HepG2 (cell line): ENCODE results near the gene ACP1. TPM values are rescaled to one million over a fixed set of nuclear protein-coding genes. Genes with fewer than 3 reads are reported as not detected.

Experiments
- FOXK2 ChIP-seq: fragments of 450-650 bp; IDR thresholded peaks from 2 replicates; pipeline ENCODE4 v1.6.1; 2016
- NAIF1 ChIP-seq: sonication (generic); formaldehyde crosslinking; IDR thresholded peaks from 2 replicates; pipeline ENCODE4 v1.5.0; 2020; ENCODE audit warnings: mild to moderate bottlenecking, missing genetic modification reagents, borderline replicate concordance
- SALL2 ChIP-seq: sonication (generic); formaldehyde crosslinking; IDR thresholded peaks from 2 replicates; pipeline ENCODE4 v1.8.1; 2023; ENCODE audit warnings: mild to moderate bottlenecking, missing genetic modification reagents, inconsistent platforms
- SIN3A ChIP-seq: IDR thresholded peaks from 2 replicates; pipeline ENCODE4 v1.6.1; 2011; ENCODE audit warnings: low read depth, mild to moderate bottlenecking, control low read depth, low read length, borderline replicate concordance
- SMAD1 ChIP-seq: sonication (generic); formaldehyde crosslinking; IDR thresholded peaks from 2 replicates; pipeline ENCODE4 v1.4.0; 2020; ENCODE audit warnings: missing genetic modification reagents, low read depth, mild to moderate bottlenecking, borderline replicate concordance
- TGIF2 ChIP-seq: IDR thresholded peaks from 2 replicates; pipeline ENCODE4 v1.6.1; 2016; ENCODE audit warnings: control low read depth, missing compliant biosample characterization
- ZBTB20 ChIP-seq: sonication (generic); formaldehyde crosslinking; IDR thresholded peaks from 2 replicates; pipeline ENCODE4 v1.8.1; 2023; ENCODE audit warnings: missing genetic modification reagents, low read depth, mild to moderate bottlenecking, borderline replicate concordance
- ZKSCAN1 ChIP-seq: fragments of 150-350 bp; IDR thresholded peaks from 2 replicates; pipeline ENCODE4 v1.6.1; 2014; ENCODE audit warnings: low read length
- ZNF713 ChIP-seq: sonication (generic); formaldehyde crosslinking; IDR thresholded peaks from 2 replicates; pipeline ENCODE4 v1.4.0; 2020; ENCODE audit warnings: mild to moderate bottlenecking, missing genetic modification reagents
- ZNF737 ChIP-seq: sonication (generic); formaldehyde crosslinking; IDR thresholded peaks from 2 replicates; pipeline ENCODE4 v1.5.0; 2020; ENCODE audit warnings: missing genetic modification reagents, mild to moderate bottlenecking, borderline replicate concordance
- ZZZ3 ChIP-seq: sonication (generic); formaldehyde crosslinking; IDR thresholded peaks from 2 replicates; pipeline ENCODE4 v1.4.0; 2020; ENCODE audit warnings: missing genetic modification reagents, mild to moderate bottlenecking, borderline replicate concordance
- polyA plus RNA-seq, 8 experiments: library from polyadenylated mRNA; depleted of rRNA in 3 of 8; stranded (reverse) in 7 of 8; unstranded in 1 of 8; fragments of >200 nt; fragmentation: Illumina TruSeq in 4 of 8; extraction: Trizol in 4 of 8; gene quantifications; 2 replicates each; pipeline versions ENCODE4 v1.2.1 to v1.2.3, GENCODE V29; 2011 to 2016; ENCODE audit warnings: low read depth in 4 of 8, missing spikeins in 1 of 8, mixed read lengths in 1 of 8; ENCODE audit not compliant: insufficient read depth in 1 of 8
- total RNA-seq, 5 experiments: library from RNA; depleted of rRNA; stranded (reverse); fragments of >200 nt; fragmentation: Illumina TruSeq; extraction: Trizol; gene quantifications; 2 replicates each; pipeline ENCODE4 v1.2.3, GENCODE V29; 2016; ENCODE audit warnings: low read depth in 1 of 5
- TF ChIP-seq, protein P1 (sequence below): sonication (generic); formaldehyde crosslinking; IDR thresholded peaks from 2 replicates; pipeline ENCODE4 v1.5.0; 2020; ENCODE audit warnings: missing genetic modification reagents, mild to moderate bottlenecking, borderline replicate concordance
- TF ChIP-seq, protein P2 (sequence below), 2 experiments: fragments of 450-650 bp in 1 of 2; sonication (generic) in 1 of 2; formaldehyde crosslinking; IDR thresholded peaks; 2 replicates each; pipeline versions ENCODE4 v1.5.0 to v1.8.0; 2020 to 2022; ENCODE audit warnings: mild to moderate bottlenecking in 1 of 2, missing genetic modification reagents in 1 of 2
- TF ChIP-seq, protein P3 (sequence below): IDR thresholded peaks from 2 replicates; pipeline ENCODE4 v1.4.0; 2020; ENCODE audit warnings: mild to moderate bottlenecking, missing genetic modification reagents
- TF ChIP-seq, protein P4 (sequence below), 2 experiments: sonication (generic) in 1 of 2; formaldehyde crosslinking in 1 of 2; IDR thresholded peaks; 2 replicates each; pipeline versions ENCODE4 v1.4.0 to v1.6.1; 2018 to 2020; ENCODE audit warnings: missing genetic modification reagents in 2 of 2, borderline replicate concordance in 1 of 2, low read depth in 1 of 2, mild to moderate bottlenecking in 1 of 2, missing biosample characterization in 1 of 2
- TF ChIP-seq, protein P5 (sequence below): sonication (generic); formaldehyde crosslinking; IDR thresholded peaks from 2 replicates; pipeline ENCODE4 v1.4.0; 2020; ENCODE audit warnings: missing genetic modification reagents, borderline replicate concordance
- TF ChIP-seq, protein P6 (sequence below): IDR thresholded peaks from 2 replicates; pipeline ENCODE4 v1.6.1; 2016; ENCODE audit warnings: low read depth, borderline replicate concordance

Gene ACP1
- total and polyA plus RNA-seq, 2 of the 13 experiments (the other 11 are each of a cell fraction or from before 2014, with no cell fraction given): 246 to 348 TPM

DNA sequence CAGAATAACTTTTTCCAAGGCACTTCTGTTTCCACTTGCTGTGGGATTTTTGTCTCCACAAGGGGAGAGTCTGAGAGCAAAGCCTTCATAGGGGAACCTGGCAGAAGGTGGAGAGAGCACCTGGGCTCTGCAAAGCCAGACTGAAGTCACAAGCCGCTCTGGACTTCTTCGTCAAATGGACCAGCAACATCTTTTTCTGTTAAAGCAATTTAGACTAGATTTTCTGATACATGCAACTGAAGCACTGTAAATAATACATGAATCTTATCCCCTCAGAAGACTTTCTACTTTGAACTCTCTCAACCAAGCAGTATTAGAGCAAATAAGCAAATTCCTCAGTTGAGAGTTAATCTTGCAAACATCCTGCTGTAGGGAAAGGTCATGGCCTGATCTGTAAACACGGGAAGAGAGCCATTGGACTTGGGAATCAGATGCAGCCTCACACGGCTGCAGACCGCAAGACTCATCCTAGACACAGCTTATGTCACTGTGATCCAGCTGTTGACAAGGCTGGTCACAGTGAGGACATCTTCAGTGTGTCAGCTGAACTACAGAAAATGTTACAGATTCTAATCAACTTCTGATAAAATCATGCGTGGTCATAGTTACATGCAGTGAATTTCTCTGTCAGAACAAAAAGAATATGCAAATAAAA, 4.1 kb upstream of the ACP1 start (continued):
- TF ChIP-seq SALL2 (peak; percentile 69; the same call in 1 of the 2 replicates), SMAD1 (CRISPR knock-in tag) (0 out of 2 replicates have a peak, but pooled peaks have one; percentile 53), ZNF713 (no peak), ZBTB20 (CRISPR knock-in tag) (peak; percentile 98), TGIF2 (CRISPR knock-in tag) (peak; percentile 99), ZZZ3 (no peak), SIN3A (peak; percentile 93), ZKSCAN1 (no peak), FOXK2 (peak; percentile 98), NAIF1 (CRISPR knock-in tag) (0 out of 2 replicates have a peak, but pooled peaks have one; percentile 23), ZNF737 (CRISPR knock-in tag) (no peak)
- TF ChIP-seq, protein P1, sequence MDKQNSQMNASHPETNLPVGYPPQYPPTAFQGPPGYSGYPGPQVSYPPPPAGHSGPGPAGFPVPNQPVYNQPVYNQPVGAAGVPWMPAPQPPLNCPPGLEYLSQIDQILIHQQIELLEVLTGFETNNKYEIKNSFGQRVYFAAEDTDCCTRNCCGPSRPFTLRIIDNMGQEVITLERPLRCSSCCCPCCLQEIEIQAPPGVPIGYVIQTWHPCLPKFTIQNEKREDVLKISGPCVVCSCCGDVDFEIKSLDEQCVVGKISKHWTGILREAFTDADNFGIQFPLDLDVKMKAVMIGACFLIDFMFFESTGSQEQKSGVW (CRISPR knock-in tag): no peak; the same call in 1 of the 2 replicates
- TF ChIP-seq, protein P2, sequence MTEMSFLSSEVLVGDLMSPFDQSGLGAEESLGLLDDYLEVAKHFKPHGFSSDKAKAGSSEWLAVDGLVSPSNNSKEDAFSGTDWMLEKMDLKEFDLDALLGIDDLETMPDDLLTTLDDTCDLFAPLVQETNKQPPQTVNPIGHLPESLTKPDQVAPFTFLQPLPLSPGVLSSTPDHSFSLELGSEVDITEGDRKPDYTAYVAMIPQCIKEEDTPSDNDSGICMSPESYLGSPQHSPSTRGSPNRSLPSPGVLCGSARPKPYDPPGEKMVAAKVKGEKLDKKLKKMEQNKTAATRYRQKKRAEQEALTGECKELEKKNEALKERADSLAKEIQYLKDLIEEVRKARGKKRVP (CRISPR knock-in tag; IDR thresholded peaks at IDR 0.05): peak in 1 of 2 experiments; percentile 91; a peak in 2 of 4 replicates
- TF ChIP-seq, protein P3, sequence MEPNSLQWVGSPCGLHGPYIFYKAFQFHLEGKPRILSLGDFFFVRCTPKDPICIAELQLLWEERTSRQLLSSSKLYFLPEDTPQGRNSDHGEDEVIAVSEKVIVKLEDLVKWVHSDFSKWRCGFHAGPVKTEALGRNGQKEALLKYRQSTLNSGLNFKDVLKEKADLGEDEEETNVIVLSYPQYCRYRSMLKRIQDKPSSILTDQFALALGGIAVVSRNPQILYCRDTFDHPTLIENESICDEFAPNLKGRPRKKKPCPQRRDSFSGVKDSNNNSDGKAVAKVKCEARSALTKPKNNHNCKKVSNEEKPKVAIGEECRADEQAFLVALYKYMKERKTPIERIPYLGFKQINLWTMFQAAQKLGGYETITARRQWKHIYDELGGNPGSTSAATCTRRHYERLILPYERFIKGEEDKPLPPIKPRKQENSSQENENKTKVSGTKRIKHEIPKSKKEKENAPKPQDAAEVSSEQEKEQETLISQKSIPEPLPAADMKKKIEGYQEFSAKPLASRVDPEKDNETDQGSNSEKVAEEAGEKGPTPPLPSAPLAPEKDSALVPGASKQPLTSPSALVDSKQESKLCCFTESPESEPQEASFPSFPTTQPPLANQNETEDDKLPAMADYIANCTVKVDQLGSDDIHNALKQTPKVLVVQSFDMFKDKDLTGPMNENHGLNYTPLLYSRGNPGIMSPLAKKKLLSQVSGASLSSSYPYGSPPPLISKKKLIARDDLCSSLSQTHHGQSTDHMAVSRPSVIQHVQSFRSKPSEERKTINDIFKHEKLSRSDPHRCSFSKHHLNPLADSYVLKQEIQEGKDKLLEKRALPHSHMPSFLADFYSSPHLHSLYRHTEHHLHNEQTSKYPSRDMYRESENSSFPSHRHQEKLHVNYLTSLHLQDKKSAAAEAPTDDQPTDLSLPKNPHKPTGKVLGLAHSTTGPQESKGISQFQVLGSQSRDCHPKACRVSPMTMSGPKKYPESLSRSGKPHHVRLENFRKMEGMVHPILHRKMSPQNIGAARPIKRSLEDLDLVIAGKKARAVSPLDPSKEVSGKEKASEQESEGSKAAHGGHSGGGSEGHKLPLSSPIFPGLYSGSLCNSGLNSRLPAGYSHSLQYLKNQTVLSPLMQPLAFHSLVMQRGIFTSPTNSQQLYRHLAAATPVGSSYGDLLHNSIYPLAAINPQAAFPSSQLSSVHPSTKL (CRISPR knock-in tag): peak; percentile 100
- TF ChIP-seq, protein P4, sequence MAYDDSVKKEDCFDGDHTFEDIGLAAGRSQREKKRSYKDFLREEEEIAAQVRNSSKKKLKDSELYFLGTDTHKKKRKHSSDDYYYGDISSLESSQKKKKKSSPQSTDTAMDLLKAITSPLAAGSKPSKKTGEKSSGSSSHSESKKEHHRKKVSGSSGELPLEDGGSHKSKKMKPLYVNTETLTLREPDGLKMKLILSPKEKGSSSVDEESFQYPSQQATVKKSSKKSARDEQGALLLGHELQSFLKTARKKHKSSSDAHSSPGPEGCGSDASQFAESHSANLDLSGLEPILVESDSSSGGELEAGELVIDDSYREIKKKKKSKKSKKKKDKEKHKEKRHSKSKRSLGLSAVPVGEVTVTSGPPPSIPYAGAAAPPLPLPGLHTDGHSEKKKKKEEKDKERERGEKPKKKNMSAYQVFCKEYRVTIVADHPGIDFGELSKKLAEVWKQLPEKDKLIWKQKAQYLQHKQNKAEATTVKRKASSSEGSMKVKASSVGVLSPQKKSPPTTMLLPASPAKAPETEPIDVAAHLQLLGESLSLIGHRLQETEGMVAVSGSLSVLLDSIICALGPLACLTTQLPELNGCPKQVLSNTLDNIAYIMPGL (CRISPR knock-in tag; IDR thresholded peaks at IDR 0.05; ENCODE audit: borderline replicate concordance in 1 of 2, low read depth in 1 of 2): peak; percentile 41 to 94; a peak in 3 of 4 replicates
- TF ChIP-seq, protein P5, sequence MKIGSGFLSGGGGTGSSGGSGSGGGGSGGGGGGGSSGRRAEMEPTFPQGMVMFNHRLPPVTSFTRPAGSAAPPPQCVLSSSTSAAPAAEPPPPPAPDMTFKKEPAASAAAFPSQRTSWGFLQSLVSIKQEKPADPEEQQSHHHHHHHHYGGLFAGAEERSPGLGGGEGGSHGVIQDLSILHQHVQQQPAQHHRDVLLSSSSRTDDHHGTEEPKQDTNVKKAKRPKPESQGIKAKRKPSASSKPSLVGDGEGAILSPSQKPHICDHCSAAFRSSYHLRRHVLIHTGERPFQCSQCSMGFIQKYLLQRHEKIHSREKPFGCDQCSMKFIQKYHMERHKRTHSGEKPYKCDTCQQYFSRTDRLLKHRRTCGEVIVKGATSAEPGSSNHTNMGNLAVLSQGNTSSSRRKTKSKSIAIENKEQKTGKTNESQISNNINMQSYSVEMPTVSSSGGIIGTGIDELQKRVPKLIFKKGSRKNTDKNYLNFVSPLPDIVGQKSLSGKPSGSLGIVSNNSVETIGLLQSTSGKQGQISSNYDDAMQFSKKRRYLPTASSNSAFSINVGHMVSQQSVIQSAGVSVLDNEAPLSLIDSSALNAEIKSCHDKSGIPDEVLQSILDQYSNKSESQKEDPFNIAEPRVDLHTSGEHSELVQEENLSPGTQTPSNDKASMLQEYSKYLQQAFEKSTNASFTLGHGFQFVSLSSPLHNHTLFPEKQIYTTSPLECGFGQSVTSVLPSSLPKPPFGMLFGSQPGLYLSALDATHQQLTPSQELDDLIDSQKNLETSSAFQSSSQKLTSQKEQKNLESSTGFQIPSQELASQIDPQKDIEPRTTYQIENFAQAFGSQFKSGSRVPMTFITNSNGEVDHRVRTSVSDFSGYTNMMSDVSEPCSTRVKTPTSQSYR (CRISPR knock-in tag): peak; percentile 86
- TF ChIP-seq, protein P6, sequence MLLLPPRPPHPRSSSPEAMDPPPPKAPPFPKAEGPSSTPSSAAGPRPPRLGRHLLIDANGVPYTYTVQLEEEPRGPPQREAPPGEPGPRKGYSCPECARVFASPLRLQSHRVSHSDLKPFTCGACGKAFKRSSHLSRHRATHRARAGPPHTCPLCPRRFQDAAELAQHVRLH (CRISPR knock-in tag): peak; percentile 98; the same call in 1 of the 2 replicates
